ENCODE data around the gene GBGT1. TPM values are rescaled to one million over a fixed set of nuclear protein-coding genes. Genes with fewer than 3 reads are reported as not detected.

GBGT1 gene
- polyA plus RNA-seq, 1 donor from 2014 or later, result not detected

- Histone ChIP-seq H3K9ac (ENCODE audit: low read length) (no peak overlapping the region), H2AFZ (ENCODE audit: low read depth, low read length) (no peak overlapping the region), H3F3A (ENCODE audit: insufficient read depth, low read length, poor library complexity, severe bottlenecking) (no peaks in the 10 kb centered on the region), H3K27me3 (ENCODE audit: insufficient read depth, low read depth, low read length) (peaks cover 9% of the 10 kb centered on the region), H3K9me2 (ENCODE audit: insufficient read depth, low read length) (no peaks in the 10 kb centered on the region), H3K9me3 (ENCODE audit: low read length) (no peaks in the 10 kb centered on the region), H3K36me3 (ENCODE audit: insufficient read depth, low read length) (no peaks in the 10 kb centered on the region), H3K4me3 (ENCODE audit: low read length) (no peak overlapping the region), H3K79me2 (replicated peaks; ENCODE audit: insufficient read depth, low read length) (no peaks in the 10 kb centered on the region), H3K4me2 (ENCODE audit: low read length) (no peak overlapping the region), H4K20me1 (ENCODE audit: insufficient read depth) (no peaks in the 10 kb centered on the region), H3K27ac (ENCODE audit: low read length) (no peak overlapping the region)
- TF ChIP-seq EZH2 (IDR thresholded peaks at IDR 0.05; ENCODE audit: borderline replicate concordance, insufficient read depth, low read length, poor library complexity, severe bottlenecking), result no peak
- no peak for TF ChIP-seq EP300 (conservative IDR thresholded peaks at IDR 0.05; ENCODE audit: poor library complexity, severe bottlenecking)
- no peak for TF ChIP-seq TAF1 (IDR thresholded peaks at IDR 0.05; ENCODE audit: low read depth)
- TF ChIP-seq RAD21 (conservative IDR thresholded peaks at IDR 0.05), result no peak
- TF ChIP-seq REST (IDR thresholded peaks at IDR 0.05; ENCODE audit: borderline replicate concordance), result no peak
- TF ChIP-seq MXI1 (conservative IDR thresholded peaks at IDR 0.05; ENCODE audit: poor library complexity, severe bottlenecking), result no peak
Observed at GRCh38 chr9:133165452-133165730, 1.7 kb upstream of the GBGT1 start.

- H3K9ac ChIP-seq (ENCODE audit: low read length), result no peak overlapping the region
- H3K27me3 ChIP-seq (ENCODE audit: insufficient read depth, low read depth, low read length), result peaks cover 9% of the 10 kb centered on the region
- H4K20me1 ChIP-seq (ENCODE audit: insufficient read depth), result no peaks in the 10 kb centered on the region
- no peaks in the 10 kb centered on the region for H3F3A ChIP-seq (ENCODE audit: insufficient read depth, low read length, poor library complexity, severe bottlenecking)
- no peak overlapping the region for H2AFZ ChIP-seq (ENCODE audit: low read depth, low read length)
- no peaks in the 10 kb centered on the region for H3K36me3 ChIP-seq (ENCODE audit: insufficient read depth, low read length)
- no peaks in the 10 kb centered on the region for H3K79me2 ChIP-seq (replicated peaks; ENCODE audit: insufficient read depth, low read length)
- H3K4me2 ChIP-seq (ENCODE audit: low read length), result no peak overlapping the region
- H3K27ac ChIP-seq (ENCODE audit: low read length), result no peak overlapping the region
- no peak overlapping the region for H3K4me3 ChIP-seq (ENCODE audit: low read length)
- H3K9me3 ChIP-seq (ENCODE audit: low read length), result no peaks in the 10 kb centered on the region
- TF ChIP-seq EP300 (conservative IDR thresholded peaks at IDR 0.05; ENCODE audit: poor library complexity, severe bottlenecking) (no peak), TAF1 (IDR thresholded peaks at IDR 0.05; ENCODE audit: low read depth) (no peak), MXI1 (conservative IDR thresholded peaks at IDR 0.05; ENCODE audit: poor library complexity, severe bottlenecking) (no peak)
- no peaks in the 10 kb centered on the region for H3K9me2 ChIP-seq (ENCODE audit: insufficient read depth, low read length)
Observed at GRCh38 chr9:133164191-133164590, 477 bp upstream of the GBGT1 start.

- no peaks in the 10 kb centered on the region for H3K9me2 ChIP-seq (ENCODE audit: insufficient read depth, low read length)
- H3K79me2 ChIP-seq (replicated peaks; ENCODE audit: insufficient read depth, low read length), result no peaks in the 10 kb centered on the region
- no peak overlapping the region for H3K4me3 ChIP-seq (ENCODE audit: low read length)
- no peaks in the 10 kb centered on the region for H4K20me1 ChIP-seq (ENCODE audit: insufficient read depth)
- H3K27ac ChIP-seq (ENCODE audit: low read length), result no peak overlapping the region
- no peaks in the 10 kb centered on the region for H3F3A ChIP-seq (ENCODE audit: insufficient read depth, low read length, poor library complexity, severe bottlenecking)
- H3K36me3 ChIP-seq (ENCODE audit: insufficient read depth, low read length), result no peaks in the 10 kb centered on the region
- H3K4me2 ChIP-seq (ENCODE audit: low read length), result no peak overlapping the region
- no peak for TF ChIP-seq MXI1 (conservative IDR thresholded peaks at IDR 0.05; ENCODE audit: poor library complexity, severe bottlenecking)
- TF ChIP-seq EP300 (conservative IDR thresholded peaks at IDR 0.05; ENCODE audit: poor library complexity, severe bottlenecking), result no peak
- no peak for TF ChIP-seq TAF1 (IDR thresholded peaks at IDR 0.05; ENCODE audit: low read depth)
- TF ChIP-seq CTCF (IDR thresholded peaks at IDR 0.05; ENCODE audit: poor library complexity, severe bottlenecking), result no peak
- H2AFZ ChIP-seq (ENCODE audit: low read depth, low read length), result no peak overlapping the region
- no peak overlapping the region for H3K9ac ChIP-seq (ENCODE audit: low read length)
- no peaks in the 10 kb centered on the region for H3K9me3 ChIP-seq (ENCODE audit: low read length)
- H3K27me3 ChIP-seq (ENCODE audit: insufficient read depth, low read depth, low read length), result peaks cover 9% of the 10 kb centered on the region
Observed at GRCh38 chr9:133162861-133163503, 732 bp downstream of the GBGT1 start.
